Measurements from ENCODE around the gene PTEN.

GRCh38 chr10:87935290-87936141, 72.1 kb downstream of the PTEN start:
- TF ChIP-seq CTCF (IDR thresholded peaks at IDR 0.05; ENCODE audit: borderline replicate concordance, extremely low read depth, low read length, poor library complexity, severe bottlenecking) (no peak), EZH2 (IDR thresholded peaks at IDR 0.05; ENCODE audit: borderline replicate concordance, low read depth, low read length, severe bottlenecking) (no peak)
